H1 (cell line): ENCODE data around the gene NR1H2. TPM values are rescaled to one million over a fixed set of nuclear protein-coding genes. Genes with fewer than 3 reads are reported as not detected.

Source experiments
- EGR1 ChIP-seq: IDR thresholded peaks from 2 replicates; pipeline ENCODE4 v1.6.1; 2011; ENCODE audit warnings: low read depth, low read length, borderline replicate concordance
- polyA plus RNA-seq, 7 experiments: library from polyadenylated mRNA; depleted of rRNA in 3 of 7; stranded (reverse) in 5 of 7; unstranded in 2 of 7; fragments of >200 nt in 5 of 7; fragments of 200-250 nt in 2 of 7; gene quantifications; 1 replicate in 5 of 7; 2 replicates in 1 of 7; 4 replicates in 1 of 7; pipeline versions ENCODE4 v1.2.1 to v1.2.3, GENCODE V29; 2011 to 2013; ENCODE audit warnings: missing spikeins in 2 of 7, mixed read lengths in 2 of 7
- total RNA-seq: library from RNA; stranded (reverse); fragmentation: NEBNext Ultra II Directional; extraction: Animal tissue kit (Norgen Biotek cat#: 25700); gene quantifications from 2 replicates; pipeline ENCODE4 v1.2.1, GENCODE V29; 2021

NR1H2 gene
- total and polyA plus RNA-seq, 2 of the 8 experiments (the other 6 are each of a cell fraction or from before 2014, with no cell fraction given) = 40.3 to 47.5 TPM

- no peak for TF ChIP-seq EGR1
Observed at GRCh38 chr19:50401605-50402450, 25.6 kb downstream of the NR1H2 start (continued).
